H1 (cell line): ENCODE measurements around the gene RNF225. TPM values are rescaled to one million over a fixed set of nuclear protein-coding genes. Genes with fewer than 3 reads are reported as not detected.
"Not testable (repeated sequence)": the region's sequence is repeated elsewhere in the genome, so short reads cannot be mapped to it uniquely, and the experiment has no call there.

Experiments used
- CTCF ChIA-PET: fragments of 300-600 bp; sonication (Branson Sonifier 250); formaldehyde crosslinking; loops from one replicate; lab custom pipeline; 2021; ENCODE audit not compliant: partially characterized antibody; lab: Charles Lee
- POLR2A ChIA-PET: fragments of 300-600 bp; sonication (Branson Sonifier 250); formaldehyde crosslinking; loops from one replicate; lab custom pipeline; 2021; ENCODE audit warnings: inconsistent platforms; ENCODE audit not compliant: partially characterized antibody; lab: Charles Lee
- DNase-seq, 2 experiments: peaks; one replicate each; pipeline versions ENCODE4 v3.0.0 to v3.0.0-alpha.2; 2010 to 2022; ENCODE audit warnings: low spot score in 2 of 2, low read depth in 1 of 2, mixed read lengths in 1 of 2
- FAIRE-seq: peaks from 2 replicates; lab custom pipeline; 2011; peaks lifted over from hg19 to GRCh38; lab: Jason Lieb, UNC
- H2AFZ ChIP-seq: 2 replicates; pipeline ENCODE4 v1.8.1; 2012; ENCODE audit warnings: low read length, inconsistent platforms
- H2AK5ac ChIP-seq: 2 replicates; pipeline ENCODE4 v1.6.1; 2013; ENCODE audit warnings: low read depth, low read length
- H2BK120ac ChIP-seq: replicated peaks from 2 replicates; pipeline ENCODE3; 2013; ENCODE audit warnings: low read depth, low read length, inconsistent platforms
- H2BK12ac ChIP-seq: 2 replicates; pipeline ENCODE4 v1.6.1; 2013; ENCODE audit warnings: low read depth, low read length
- H2BK15ac ChIP-seq: 2 replicates; pipeline ENCODE4 v1.6.1; 2013; ENCODE audit warnings: low read length
- H2BK20ac ChIP-seq: 2 replicates; pipeline ENCODE4 v1.6.1; 2013; ENCODE audit warnings: low read length
- H2BK5ac ChIP-seq: 2 replicates; pipeline ENCODE4 v1.6.1; 2013; ENCODE audit warnings: low read depth, low read length
- H3K14ac ChIP-seq: 2 replicates; pipeline ENCODE4 v1.6.1; 2013; ENCODE audit warnings: inconsistent platforms; ENCODE audit not compliant: insufficient read length
- H3K18ac ChIP-seq: 2 replicates; pipeline ENCODE4 v1.6.1; 2013; ENCODE audit warnings: low read length; ENCODE audit errors: extremely low read depth
- H3K23ac ChIP-seq: 2 replicates; pipeline ENCODE4 v1.6.1; 2013; ENCODE audit warnings: inconsistent platforms; ENCODE audit not compliant: insufficient read length
- H3K23me2 ChIP-seq: 2 replicates; pipeline ENCODE4 v1.6.1; 2013; ENCODE audit warnings: low read depth, low read length
- H3K27ac ChIP-seq: 2 replicates; pipeline ENCODE4 v1.6.1; 2011; ENCODE audit warnings: low read depth, low read length, inconsistent platforms
- H3K27me3 ChIP-seq, 4 experiments: replicated peaks in 1 of 4; 1 replicate in 1 of 4; 2 replicates in 3 of 4; pipeline versions ENCODE4 v1.6.1 to v1.8.1; 2011 to 2013; ENCODE audit warnings: low read length in 3 of 4, mild to moderate bottlenecking in 3 of 4, inconsistent platforms in 2 of 4, mixed read lengths in 2 of 4, moderate library complexity in 1 of 4; ENCODE audit not compliant: control insufficient read depth in 3 of 4, insufficient read depth in 3 of 4; ENCODE audit errors: extremely low read depth in 1 of 4
- H3K36me3 ChIP-seq, 4 experiments: 2 replicates each; pipeline versions ENCODE4 v1.6.1 to v1.8.1; 2011 to 2013; ENCODE audit warnings: mild to moderate bottlenecking in 4 of 4, low read length in 3 of 4, moderate library complexity in 2 of 4, control low read depth in 1 of 4, inconsistent platforms in 1 of 4; ENCODE audit not compliant: insufficient read depth in 4 of 4, control insufficient read depth in 2 of 4
- H3K4ac ChIP-seq: replicated peaks from 2 replicates; pipeline ENCODE3; 2013; ENCODE audit warnings: low read length, low read depth, mixed read lengths, inconsistent platforms; ENCODE audit not compliant: insufficient read length
- H3K4me1 ChIP-seq, 4 experiments: replicated peaks in 1 of 4; 1 replicate in 1 of 4; 2 replicates in 3 of 4; pipeline versions ENCODE4 v1.6.1 to v1.8.1; 2011 to 2013; ENCODE audit warnings: low read length in 3 of 4, inconsistent platforms in 2 of 4, mixed read lengths in 1 of 4; ENCODE audit not compliant: insufficient read depth in 4 of 4, control insufficient read depth in 3 of 4
- H3K4me2 ChIP-seq, 2 experiments: 2 replicates each; pipeline versions ENCODE4 v1.6.1 to v1.8.1; 2011 to 2013; ENCODE audit warnings: low read depth in 2 of 2, low read length in 2 of 2, control low read depth in 1 of 2, inconsistent platforms in 1 of 2, mild to moderate bottlenecking in 1 of 2; ENCODE audit not compliant: insufficient read depth in 1 of 2
- H3K4me3 ChIP-seq, 4 experiments: fragments of 200-600, 300-600 bp in 1 of 4; sonication (generic), shearing (Covaris generic), sonication (Bioruptor Twin) in 1 of 4; 2 replicates each; pipeline versions ENCODE4 v1.5.1 to v1.8.1; 2011 to 2016; ENCODE audit warnings: low read length in 4 of 4, low read depth in 3 of 4, control low read depth in 2 of 4, inconsistent platforms in 2 of 4, mild to moderate bottlenecking in 2 of 4, mixed read lengths in 1 of 4, moderate library complexity in 1 of 4; ENCODE audit not compliant: insufficient read depth in 2 of 4; ENCODE audit errors: extremely low read depth in 1 of 4
- H3K56ac ChIP-seq: replicated peaks from 2 replicates; pipeline ENCODE3; 2013; ENCODE audit warnings: low read depth, mild to moderate bottlenecking, mixed read lengths, low read length, inconsistent platforms; ENCODE audit not compliant: insufficient read length
- H3K79me1 ChIP-seq: 2 replicates; pipeline ENCODE4 v1.6.1; 2013; ENCODE audit warnings: low read depth, low read length, control low read depth
- H3K79me2 ChIP-seq, 2 experiments: 2 replicates each; pipeline versions ENCODE4 v1.6.1 to v1.8.1; 2012 to 2013; ENCODE audit warnings: low read length in 2 of 2, mild to moderate bottlenecking in 2 of 2, inconsistent platforms in 1 of 2; ENCODE audit not compliant: insufficient read depth in 2 of 2, control insufficient read depth in 1 of 2
- H3K9ac ChIP-seq, 4 experiments: replicated peaks in 1 of 4; 1 replicate in 1 of 4; 2 replicates in 3 of 4; pipeline versions ENCODE4 v1.6.1 to v1.8.1; 2011 to 2013; ENCODE audit warnings: low read depth in 3 of 4, low read length in 3 of 4, control low read depth in 2 of 4, mild to moderate bottlenecking in 2 of 4, moderate library complexity in 2 of 4, inconsistent platforms in 1 of 4; ENCODE audit errors: extremely low read depth in 1 of 4
- H3K9me3 ChIP-seq, 2 experiments: 2 replicates each; pipeline versions ENCODE4 v1.6.1 to v1.8.1; 2012 to 2013; ENCODE audit warnings: mild to moderate bottlenecking in 2 of 2, moderate library complexity in 2 of 2, control low read depth in 1 of 2, inconsistent platforms in 1 of 2, low read depth in 1 of 2, low read length in 1 of 2, mixed read lengths in 1 of 2; ENCODE audit not compliant: insufficient read depth in 2 of 2
- H4K20me1 ChIP-seq, 2 experiments: replicated peaks in 1 of 2; 2 replicates each; pipeline versions ENCODE3 to v1.8.1; 2011 to 2013; ENCODE audit warnings: inconsistent platforms in 2 of 2, low read length in 2 of 2, mild to moderate bottlenecking in 1 of 2; ENCODE audit not compliant: insufficient read depth in 2 of 2, control insufficient read depth in 1 of 2
- H4K5ac ChIP-seq: 2 replicates; pipeline ENCODE4 v1.6.1; 2013; ENCODE audit warnings: low read length, low read depth, mixed read lengths, inconsistent platforms; ENCODE audit not compliant: insufficient read length
- H4K8ac ChIP-seq: 2 replicates; pipeline ENCODE4 v1.8.0; 2013; ENCODE audit warnings: mild to moderate bottlenecking, moderate library complexity, low read length, inconsistent platforms; ENCODE audit not compliant: insufficient read depth; ENCODE audit errors: extremely low read depth
- H4K91ac ChIP-seq: replicated peaks from 2 replicates; pipeline ENCODE3; 2013; ENCODE audit warnings: low read length, mixed read lengths, inconsistent platforms; ENCODE audit not compliant: insufficient read length
- WGBS, 2 experiments: shearing (Covaris generic) in 1 of 2; methylation state at CpG; one replicate each; pipeline versions ENCODE4 v1.1.6 to v1.1.7; 2013 to 2015; ENCODE audit warnings: low lambda C conversion rate in 2 of 2, mixed read lengths in 2 of 2, inconsistent platforms in 1 of 2, low coverage in 1 of 2, missing lambda C conversion rate in 1 of 2; ENCODE audit not compliant: insufficient replicate concordance in 2 of 2, insufficient coverage in 1 of 2, insufficient read length in 1 of 2; ENCODE audit errors: extremely low coverage in 1 of 2, missing lambda C conversion rate in 1 of 2; 5-methylcytosine and 5-hydroxymethylcytosine counted together
- polyA plus RNA-seq, 7 experiments: library from polyadenylated mRNA; depleted of rRNA in 3 of 7; stranded (reverse) in 5 of 7; unstranded in 2 of 7; fragments of >200 nt in 5 of 7; fragments of 200-250 nt in 2 of 7; gene quantifications; 1 replicate in 5 of 7; 2 replicates in 1 of 7; 4 replicates in 1 of 7; pipeline versions ENCODE4 v1.2.1 to v1.2.3, GENCODE V29; 2011 to 2013; ENCODE audit warnings: missing spikeins in 2 of 7, mixed read lengths in 2 of 7
- total RNA-seq: library from RNA; stranded (reverse); fragmentation: NEBNext Ultra II Directional; extraction: Animal tissue kit (Norgen Biotek cat#: 25700); gene quantifications from 2 replicates; pipeline ENCODE4 v1.2.1, GENCODE V29; 2021

Gene RNF225
- total and polyA plus RNA-seq, 2 of the 8 experiments (the other 6 are each of a cell fraction or from before 2014, with no cell fraction given): 0.17 to 1.0 TPM

GRCh38 chr19:58376724-58377123 lies 18.7 kb upstream of the RNF225 start:
- H3K4me1 ChIP-seq, H4K8ac ChIP-seq, H3K27ac ChIP-seq, H3K36me3 ChIP-seq, H2BK12ac ChIP-seq, H4K20me1 ChIP-seq, H4K91ac ChIP-seq, H3K23me2 ChIP-seq, DNase-seq, H2AFZ ChIP-seq, H3K14ac ChIP-seq, H3K4me2 ChIP-seq, H2BK120ac ChIP-seq, H3K4ac ChIP-seq, H3K79me1 ChIP-seq, H2AK5ac ChIP-seq, H3K79me2 ChIP-seq, H2BK5ac ChIP-seq, H3K23ac ChIP-seq, H3K4me3 ChIP-seq, H4K5ac ChIP-seq, FAIRE-seq, H3K56ac ChIP-seq, H2BK20ac ChIP-seq, CTCF ChIA-PET, H3K27me3 ChIP-seq, H3K9ac ChIP-seq, H2BK15ac ChIP-seq, H3K18ac ChIP-seq, H3K9me3 ChIP-seq: not testable (repeated sequence)
- POLR2A ChIA-PET: interaction anchor here (1.5 to 8.5 kb wide), 4 partner anchors 11 to 50 kb away, joined by 3 to 94 read pairs (median 9); partner anchors contain the start of genes RNF225, RPS5, ZNF497 and ZSCAN22
- WGBS, 2 experiments: 69% methylated on average over 4 of the region's 7 CpGs; no CpG with 5 or more reads in 1 of the 2 experiments
